ENCODE data around the gene OR10A6. TPM values are rescaled to one million over a fixed set of nuclear protein-coding genes. Genes with fewer than 3 reads are reported as not detected.

The OR10A6 gene, protein sequence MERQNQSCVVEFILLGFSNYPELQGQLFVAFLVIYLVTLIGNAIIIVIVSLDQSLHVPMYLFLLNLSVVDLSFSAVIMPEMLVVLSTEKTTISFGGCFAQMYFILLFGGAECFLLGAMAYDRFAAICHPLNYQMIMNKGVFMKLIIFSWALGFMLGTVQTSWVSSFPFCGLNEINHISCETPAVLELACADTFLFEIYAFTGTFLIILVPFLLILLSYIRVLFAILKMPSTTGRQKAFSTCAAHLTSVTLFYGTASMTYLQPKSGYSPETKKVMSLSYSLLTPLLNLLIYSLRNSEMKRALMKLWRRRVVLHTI
- not detected for total RNA-seq
- polyA plus RNA-seq = not detected
- long read RNA-seq, donor 1 = 0 reads
- long read RNA-seq, donor 2 = 0 reads

DNA sequence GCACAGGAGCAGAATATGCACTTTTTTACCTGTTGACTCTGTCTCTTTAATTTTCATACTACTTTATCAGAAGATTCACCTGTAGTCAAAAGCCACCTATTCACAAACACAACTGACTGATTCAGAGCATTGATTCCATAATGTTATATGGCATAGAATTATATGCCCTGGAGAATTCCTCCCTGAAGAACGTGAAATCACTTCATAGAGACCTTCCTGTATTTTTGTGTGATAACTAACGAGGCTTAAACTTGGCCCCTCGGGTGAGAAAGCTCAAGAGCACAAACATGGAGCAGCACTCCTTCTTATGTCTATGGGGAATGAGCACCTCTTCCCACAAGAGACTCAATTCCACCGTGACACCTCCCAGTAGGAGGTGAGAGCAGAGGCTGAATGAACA is at the start of gene OR10A6:
Gene OR10A6, minus strand, starts transcription at position 101 of the 400 bp plus-strand sequence. CDS start 2,606 bp downstream, outside the sequence.
- WGBS, 5 donors = 67 to 88% (median 76%) methylated on average over 4 of the region's 4 CpGs
- no peak for DNase-seq
- no peak within 1 kb of the TSS for H3K4me3 ChIP-seq
- H3K27me3 ChIP-seq (replicated peaks in 1 of 7) = peaks cover 0 to 30% (median 0%) of the 10 kb centered on the region in 7 donors
- intact Hi-C loops (cut with DNase I; ENCODE audit: low total_unique reads) = no loop called here
- no peaks in the 10 kb centered on the region for H3K4me1 ChIP-seq
- no peak for TF ChIP-seq POLR2AphosphoS5 (IDR thresholded peaks at IDR 0.05)
- TF ChIP-seq CTCF (IDR thresholded peaks at IDR 0.05 in 8 of 11, conservative IDR thresholded peaks at IDR 0.05 in 3 of 11) = no peak
- TF ChIP-seq POLR2A (IDR thresholded peaks at IDR 0.05) = no peak
- no peak within 1 kb of the TSS for H3K27ac ChIP-seq
- no peaks in the 10 kb centered on the region for H3K36me3 ChIP-seq
- H3K9me3 ChIP-seq = peaks cover 0 to 6% (median 0%) of the 10 kb centered on the region in 8 donors

- no peaks in the 10 kb centered on the region for H3K4me1 ChIP-seq
- no peak overlapping the region for H3K4me3 ChIP-seq
- H3K36me3 ChIP-seq = no peaks in the 10 kb centered on the region
- intact Hi-C loops (cut with DNase I; ENCODE audit: low total_unique reads) = no loop called here
- TF ChIP-seq CTCF (IDR thresholded peaks at IDR 0.05 in 8 of 11, conservative IDR thresholded peaks at IDR 0.05 in 3 of 11) (no peak), POLR2AphosphoS5 (IDR thresholded peaks at IDR 0.05) (no peak), POLR2A (IDR thresholded peaks at IDR 0.05) (no peak)
- H3K9me3 ChIP-seq = no peaks in the 10 kb centered on the region
- 55 to 69% (median 61%) methylated on average over 5 of the region's 5 CpGs for WGBS, 5 donors
- no peak overlapping the region for H3K27ac ChIP-seq
- no peak for DNase-seq
- no peaks in the 10 kb centered on the region for H3K27me3 ChIP-seq (replicated peaks in 1 of 7)
These were observed 46.3 kb upstream of the OR10A6 start for GRCh38 chr11:7977232-7977917.

GRCh38 chr11:7974668-7975067 is 43.6 kb upstream of the OR10A6 start:
- 81 to 93% (median 91%) methylated on average over 2 of the region's 2 CpGs for WGBS, 5 donors
- TF ChIP-seq POLR2AphosphoS5 (IDR thresholded peaks at IDR 0.05) (no peak), POLR2A (IDR thresholded peaks at IDR 0.05) (no peak), CTCF (IDR thresholded peaks at IDR 0.05 in 8 of 11, conservative IDR thresholded peaks at IDR 0.05 in 3 of 11) (no peak)
- Histone ChIP-seq H3K9me3 (no peaks in the 10 kb centered on the region), H3K27ac (no peak overlapping the region), H3K4me3 (no peak overlapping the region), H3K4me1 (no peaks in the 10 kb centered on the region), H3K36me3 (no peaks in the 10 kb centered on the region), H3K27me3 (replicated peaks in 1 of 7) (peaks cover 0 to 7% (median 0%) of the 10 kb centered on the region in 7 donors)
- intact Hi-C loops (cut with DNase I; ENCODE audit: low total_unique reads) = no loop called here
- DNase-seq = no peak

GRCh38 chr11:7973011-7973410 is 41.9 kb upstream of the OR10A6 start:
- Histone ChIP-seq H3K4me1 (no peaks in the 10 kb centered on the region), H3K27ac (no peak overlapping the region), H3K4me3 (no peak overlapping the region), H3K36me3 (no peaks in the 10 kb centered on the region), H3K9me3 (no peaks in the 10 kb centered on the region), H3K27me3 (replicated peaks in 1 of 7) (peaks cover 0 to 7% (median 0%) of the 10 kb centered on the region in 7 donors)
- intact Hi-C loops (cut with DNase I; ENCODE audit: low total_unique reads) = no loop called here
- TF ChIP-seq POLR2AphosphoS5 (IDR thresholded peaks at IDR 0.05) (no peak), CTCF (IDR thresholded peaks at IDR 0.05 in 8 of 11, conservative IDR thresholded peaks at IDR 0.05 in 3 of 11) (no peak), POLR2A (IDR thresholded peaks at IDR 0.05) (no peak)
- DNase-seq = no peak
- WGBS, 5 donors = 90 to 93% (median 93%) methylated on average over 5 of the region's 5 CpGs

Data from spleen (tissue), 13 donors.